ES-I3 (cell line): ENCODE results near the gene SELPLG.

Experiments used
- H3K36me3 ChIP-seq: 2 replicates; pipeline ENCODE4 v1.6.1; 2013; ENCODE audit warnings: mild to moderate bottlenecking, low read length, control low read depth, moderate library complexity; ENCODE audit not compliant: insufficient read depth
- H3K4me1 ChIP-seq: 2 replicates; pipeline ENCODE4 v1.6.1; 2013; ENCODE audit warnings: mild to moderate bottlenecking, control low read depth, low read length; ENCODE audit not compliant: insufficient read depth
- H3K9ac ChIP-seq: 2 replicates; pipeline ENCODE4 v1.6.1; 2013; ENCODE audit warnings: low read depth, mild to moderate bottlenecking, low read length, moderate library complexity
- H3K9me3 ChIP-seq: 2 replicates; pipeline ENCODE4 v1.6.1; 2013; ENCODE audit warnings: mild to moderate bottlenecking, low read length, moderate library complexity; ENCODE audit not compliant: control insufficient read depth, insufficient read depth

Gene SELPLG

DNA sequence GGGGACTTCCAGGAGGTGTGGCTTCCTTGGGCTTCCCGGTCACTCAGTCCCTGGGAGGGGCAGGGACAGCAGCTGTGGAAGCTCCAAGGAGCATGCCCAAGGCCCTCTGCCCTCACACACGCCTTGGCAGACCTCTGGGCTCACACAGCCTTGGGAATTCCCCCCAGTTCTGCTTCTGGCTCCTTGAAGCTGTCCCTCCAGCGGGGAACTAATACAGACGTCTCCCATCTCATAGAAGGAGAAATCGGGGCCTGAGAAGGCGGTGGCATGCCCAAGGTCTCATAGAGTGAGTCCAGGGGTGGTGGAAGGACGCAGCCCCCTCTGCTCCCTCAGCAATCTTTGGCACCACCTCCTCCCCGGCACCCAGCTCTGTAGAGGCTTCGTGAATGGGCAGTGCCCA, 20.1 kb downstream of the SELPLG start:
- Histone ChIP-seq H3K36me3 (no peaks in the 10 kb centered on the region), H3K9ac (no peak overlapping the region), H3K4me1 (peaks cover 13% of the 10 kb centered on the region; the same call in 1 of the 2 replicates), H3K9me3 (no peaks in the 10 kb centered on the region)

DNA sequence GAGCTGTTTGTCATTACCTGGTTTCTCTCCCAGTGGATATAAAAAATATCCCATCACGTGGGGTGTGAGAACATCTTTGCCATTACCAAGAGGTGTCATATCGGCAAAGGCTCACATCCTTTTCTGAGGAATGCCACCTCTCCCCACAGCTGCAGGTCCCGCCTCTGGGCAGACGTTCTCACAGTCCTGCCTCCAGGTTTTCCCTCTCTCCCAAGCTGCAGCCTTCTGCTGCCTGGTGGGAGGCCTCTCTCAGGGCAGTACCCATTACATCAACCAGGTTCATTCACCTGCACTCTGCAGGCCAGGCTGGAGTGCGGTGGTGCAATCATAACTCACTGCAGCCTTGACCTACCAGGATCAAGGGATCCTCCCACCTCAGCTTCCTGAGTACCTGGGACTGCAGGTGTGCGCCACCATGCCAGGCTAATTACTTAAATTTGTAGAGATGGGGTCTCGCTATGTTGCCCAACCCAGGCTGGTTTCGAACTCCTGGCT, 20.9 kb downstream of the SELPLG start:
- H3K4me1 ChIP-seq = peaks cover 9% of the 10 kb centered on the region; the same call in 1 of the 2 replicates

DNA sequence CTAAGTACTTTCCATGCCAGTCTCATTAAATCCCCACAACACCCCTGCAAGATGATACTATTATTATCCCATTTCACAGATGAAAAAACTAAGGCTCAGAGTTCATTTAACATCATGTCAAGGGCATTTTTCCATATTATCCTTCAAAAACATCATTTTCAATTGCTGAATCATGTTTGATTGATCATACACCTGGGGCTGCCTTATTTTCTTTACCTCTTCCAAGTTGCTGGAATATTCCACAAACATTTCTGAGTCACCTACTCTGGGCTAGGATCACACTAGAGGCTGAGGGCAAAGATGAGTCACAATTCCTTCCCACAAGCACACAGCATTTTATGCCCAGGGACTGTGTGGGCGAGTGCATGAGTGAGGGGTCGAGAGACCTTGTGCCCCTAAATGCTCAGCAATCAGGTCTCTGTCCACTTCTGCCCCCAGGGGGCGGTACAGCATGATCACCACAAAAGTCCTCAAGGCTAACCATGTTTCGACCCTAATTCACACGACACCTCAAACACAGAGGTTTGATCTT, 21.7 kb downstream of the SELPLG start:
- peaks cover 9% of the 10 kb centered on the region; the same call in 1 of the 2 replicates for H3K4me1 ChIP-seq
- no peaks in the 10 kb centered on the region for H3K9me3 ChIP-seq
- no peak overlapping the region for H3K9ac ChIP-seq
- H3K36me3 ChIP-seq = no peaks in the 10 kb centered on the region

More for the DNA sequence above, 20.9 kb downstream of the SELPLG start:
- Histone ChIP-seq H3K9me3 (no peaks in the 10 kb centered on the region), H3K9ac (no peak overlapping the region), H3K36me3 (no peaks in the 10 kb centered on the region)

DNA sequence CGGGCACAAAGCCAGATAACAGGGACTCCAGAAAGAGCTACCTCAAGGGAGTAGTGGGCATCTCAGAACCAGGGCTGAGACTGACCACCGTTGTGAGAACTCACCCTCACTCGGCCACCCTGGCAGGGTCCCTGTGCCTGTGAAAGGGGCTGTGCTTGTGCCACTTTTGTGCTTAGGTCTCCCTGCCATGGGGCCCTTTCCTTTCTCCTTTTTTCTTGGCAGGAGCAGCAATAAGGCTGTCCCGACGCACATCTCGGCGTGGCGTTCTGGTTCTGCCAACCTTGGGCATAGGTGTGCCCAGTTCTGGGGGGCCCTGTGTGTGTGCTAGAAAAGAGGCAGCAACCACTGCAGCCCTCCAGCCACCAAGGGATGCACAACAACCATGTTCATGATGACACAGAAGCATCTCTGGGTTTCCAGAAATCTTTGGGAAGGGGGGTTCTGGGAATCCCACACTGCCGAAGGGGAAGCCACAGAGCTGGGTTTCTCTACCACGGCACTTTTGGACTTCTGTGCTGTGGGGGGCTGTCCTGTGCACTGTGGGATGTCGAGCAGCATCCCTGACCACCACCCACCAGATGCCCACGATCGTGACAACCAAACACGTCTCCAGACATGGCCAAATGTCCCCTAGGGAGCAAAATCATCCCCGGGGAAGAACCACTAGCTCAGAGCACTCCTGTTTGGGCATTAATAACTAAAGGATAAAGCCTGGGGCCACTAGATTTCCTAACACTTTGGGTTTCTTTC, 22.7 kb downstream of the SELPLG start:
- Histone ChIP-seq H3K36me3 (no peaks in the 10 kb centered on the region), H3K9ac (no peak overlapping the region), H3K4me1 (peaks cover 14% of the 10 kb centered on the region; the same call in 1 of the 2 replicates), H3K9me3 (no peaks in the 10 kb centered on the region)

DNA sequence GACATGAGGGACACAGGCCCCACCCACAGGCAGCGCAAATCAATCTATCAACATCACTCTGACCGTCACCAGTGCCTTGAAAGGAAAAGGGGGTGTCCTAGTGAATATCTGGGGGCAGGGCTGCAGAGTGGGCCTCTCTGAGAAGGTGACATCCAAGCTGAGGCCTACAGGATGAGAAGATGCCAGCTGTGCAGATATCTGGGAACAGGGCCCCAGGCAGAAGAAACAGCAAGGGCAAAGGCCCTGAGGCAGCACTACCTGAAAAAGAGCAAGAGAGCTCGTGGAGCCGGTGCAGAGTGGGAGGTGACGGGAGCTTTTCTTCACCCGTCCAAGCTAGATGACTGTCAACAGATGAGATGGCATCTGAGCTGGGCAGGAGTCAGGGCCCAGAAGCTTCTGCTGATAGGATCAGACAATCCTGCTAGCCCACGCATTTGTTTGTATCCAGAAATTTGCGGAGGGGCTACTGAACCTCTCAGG, 23.3 kb downstream of the SELPLG start:
- H3K36me3 ChIP-seq = no peaks in the 10 kb centered on the region
- H3K4me1 ChIP-seq = peaks cover 14% of the 10 kb centered on the region; the same call in 1 of the 2 replicates
- H3K9me3 ChIP-seq = no peaks in the 10 kb centered on the region
- H3K9ac ChIP-seq = no peak overlapping the region

DNA sequence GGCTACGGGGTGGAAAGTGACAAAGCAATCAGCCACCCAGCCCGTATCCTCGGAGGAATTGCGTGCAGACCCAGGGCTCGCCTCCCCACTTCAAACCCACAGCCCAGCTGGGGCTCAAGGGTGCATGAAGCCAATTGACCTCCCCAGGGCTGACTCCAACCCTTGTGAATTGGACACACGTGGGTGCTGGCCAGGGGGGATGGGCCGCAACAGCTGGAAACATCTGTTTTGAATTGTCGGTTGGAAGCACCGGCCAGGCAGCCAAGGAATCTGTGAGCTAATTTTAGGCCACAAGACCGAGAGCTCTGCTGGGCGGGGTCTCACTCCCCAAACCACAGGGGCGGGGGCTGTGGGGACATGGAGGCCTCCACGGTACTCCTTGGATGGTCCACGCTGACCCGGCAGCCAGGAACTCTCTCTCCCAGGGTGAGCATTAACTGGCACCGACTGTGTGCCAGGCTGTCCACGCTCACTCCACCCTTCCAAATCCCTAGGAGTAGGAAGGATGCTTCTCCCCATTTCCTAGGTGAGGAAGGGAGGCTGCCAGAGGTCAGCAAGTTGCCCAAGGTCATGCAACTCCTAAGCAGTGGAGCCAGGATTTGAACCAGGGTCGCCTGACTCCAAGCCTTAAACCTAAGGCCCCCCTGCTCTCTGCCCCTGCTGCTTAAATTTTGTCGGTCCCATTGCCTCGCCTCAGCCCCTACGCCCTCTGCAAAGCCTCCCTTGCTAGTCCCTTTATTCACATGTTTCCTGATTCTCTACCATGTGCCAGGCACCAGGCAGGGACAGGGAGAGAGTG, 24.0 kb downstream of the SELPLG start:
- no peak overlapping the region for H3K9ac ChIP-seq
- H3K9me3 ChIP-seq = no peaks in the 10 kb centered on the region
- peaks cover 14% of the 10 kb centered on the region; the same call in 1 of the 2 replicates for H3K4me1 ChIP-seq
- H3K36me3 ChIP-seq = no peaks in the 10 kb centered on the region

DNA sequence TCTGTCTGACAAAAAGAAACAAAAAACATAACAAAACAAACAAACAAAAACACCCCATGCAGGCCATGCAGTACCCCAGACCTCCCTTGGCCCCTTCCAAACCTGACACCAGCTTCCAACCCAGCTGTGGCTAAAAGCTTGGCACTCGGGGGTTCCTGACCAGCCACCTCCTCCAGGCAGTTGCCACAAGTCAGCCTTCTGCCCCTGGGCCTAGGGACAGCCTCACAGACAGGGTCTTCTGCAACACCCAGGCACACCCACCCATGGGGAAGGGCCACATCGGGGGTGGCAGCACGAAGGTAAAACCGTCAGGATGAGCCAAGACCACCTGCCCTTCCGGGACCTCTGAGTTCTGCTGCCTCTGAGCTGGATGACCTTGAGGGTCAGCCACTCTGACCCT, 25.1 kb downstream of the SELPLG start:
- Histone ChIP-seq H3K4me1 (peaks cover 16% of the 10 kb centered on the region), H3K9ac (no peak overlapping the region), H3K36me3 (no peaks in the 10 kb centered on the region), H3K9me3 (no peaks in the 10 kb centered on the region)

DNA sequence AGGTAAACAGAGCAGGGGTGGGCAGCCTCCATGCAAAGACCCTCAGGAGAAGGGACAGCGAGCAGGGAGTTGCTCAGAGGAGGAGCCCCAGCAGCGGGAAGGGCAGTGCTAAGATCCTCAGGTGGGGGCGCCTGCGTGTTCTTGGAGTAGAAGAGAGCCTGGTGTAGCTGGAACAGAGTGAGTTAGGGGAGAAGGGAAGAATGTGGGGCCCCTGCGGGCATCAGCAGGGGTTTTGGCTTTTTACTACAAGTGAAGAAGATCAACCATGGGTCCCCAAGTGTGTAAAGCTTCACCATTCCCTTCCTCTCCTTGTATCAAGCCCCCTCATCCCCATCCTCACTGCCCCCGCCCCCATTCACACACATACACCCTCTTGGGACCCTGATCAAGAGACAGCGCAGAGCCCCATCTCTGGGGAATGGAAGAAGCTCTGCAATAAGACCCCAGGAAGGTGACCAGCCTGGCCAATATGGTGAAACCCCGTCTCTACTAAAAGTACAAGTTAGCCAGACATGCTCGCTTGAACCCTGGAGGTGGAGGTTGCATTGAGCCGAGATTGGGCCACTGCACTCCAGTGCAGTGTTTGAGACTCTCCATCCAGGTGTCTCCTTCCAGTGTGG, 25.6 kb downstream of the SELPLG start:
- Histone ChIP-seq H3K9ac (no peak overlapping the region), H3K4me1 (peaks cover 11% of the 10 kb centered on the region), H3K36me3 (no peaks in the 10 kb centered on the region), H3K9me3 (no peaks in the 10 kb centered on the region)

DNA sequence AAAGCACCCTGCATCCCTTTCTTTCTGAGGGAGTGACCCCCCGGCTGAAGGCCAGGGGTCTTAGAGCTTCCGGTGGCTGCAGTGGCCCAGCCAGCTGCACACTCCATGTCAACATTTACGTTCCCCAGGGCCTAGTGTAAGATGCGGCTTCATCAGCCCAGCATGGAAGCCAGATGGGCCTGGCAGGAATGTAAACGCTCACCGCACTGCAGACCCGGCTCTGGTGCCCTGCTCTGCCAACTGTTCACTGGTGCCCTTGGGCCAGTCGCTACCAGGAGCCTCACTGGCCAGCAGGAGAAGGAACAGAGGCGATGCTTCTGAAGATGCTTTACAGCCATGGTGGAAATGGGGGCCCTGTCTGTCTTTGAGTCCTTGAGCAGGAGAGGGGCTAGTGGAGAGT, 27.2 kb downstream of the SELPLG start:
- no peak overlapping the region for H3K9ac ChIP-seq
- no peaks in the 10 kb centered on the region for H3K9me3 ChIP-seq
- peaks cover 9% of the 10 kb centered on the region for H3K4me1 ChIP-seq
- no peaks in the 10 kb centered on the region for H3K36me3 ChIP-seq

DNA sequence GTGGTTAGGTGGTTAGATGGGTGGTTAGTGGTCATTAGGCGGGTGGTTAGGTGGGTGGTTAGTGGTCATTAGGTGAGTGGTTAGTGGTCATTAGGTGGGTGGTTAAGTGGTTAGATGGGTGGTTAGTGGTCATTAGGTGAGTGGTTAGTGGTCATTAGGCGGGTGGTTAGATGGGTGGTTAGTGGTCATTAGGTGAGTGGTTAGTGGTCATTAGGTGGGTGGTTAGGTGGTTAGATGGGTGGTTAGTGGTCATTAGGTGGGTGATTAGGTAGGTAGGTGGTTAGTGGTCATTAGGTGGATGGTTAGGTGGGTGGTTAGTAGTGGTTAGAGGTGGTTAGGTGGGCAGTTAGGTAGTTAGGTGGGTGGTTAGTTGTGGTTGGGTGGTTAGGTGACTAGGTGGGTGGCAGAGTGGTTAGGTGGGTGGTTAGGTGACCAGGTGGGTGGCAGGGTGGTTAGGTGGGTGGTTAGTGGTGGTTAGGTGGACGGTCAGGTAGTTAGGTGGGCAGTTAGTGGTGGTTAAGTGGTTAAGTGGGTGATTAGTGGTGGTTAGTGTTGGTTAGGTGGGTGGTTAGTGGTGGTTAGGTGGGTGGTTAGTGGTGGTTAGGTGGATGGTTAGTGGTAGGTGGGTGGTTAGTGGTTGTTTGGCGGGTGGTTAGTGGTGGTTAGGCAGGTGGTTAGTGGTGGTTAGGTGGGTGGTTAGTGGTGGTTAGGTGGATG, 27.8 kb downstream of the SELPLG start:
- Histone ChIP-seq H3K9me3 (no peaks in the 10 kb centered on the region), H3K36me3 (no peaks in the 10 kb centered on the region), H3K4me1 (peaks cover 9% of the 10 kb centered on the region), H3K9ac (no peak overlapping the region)

DNA sequence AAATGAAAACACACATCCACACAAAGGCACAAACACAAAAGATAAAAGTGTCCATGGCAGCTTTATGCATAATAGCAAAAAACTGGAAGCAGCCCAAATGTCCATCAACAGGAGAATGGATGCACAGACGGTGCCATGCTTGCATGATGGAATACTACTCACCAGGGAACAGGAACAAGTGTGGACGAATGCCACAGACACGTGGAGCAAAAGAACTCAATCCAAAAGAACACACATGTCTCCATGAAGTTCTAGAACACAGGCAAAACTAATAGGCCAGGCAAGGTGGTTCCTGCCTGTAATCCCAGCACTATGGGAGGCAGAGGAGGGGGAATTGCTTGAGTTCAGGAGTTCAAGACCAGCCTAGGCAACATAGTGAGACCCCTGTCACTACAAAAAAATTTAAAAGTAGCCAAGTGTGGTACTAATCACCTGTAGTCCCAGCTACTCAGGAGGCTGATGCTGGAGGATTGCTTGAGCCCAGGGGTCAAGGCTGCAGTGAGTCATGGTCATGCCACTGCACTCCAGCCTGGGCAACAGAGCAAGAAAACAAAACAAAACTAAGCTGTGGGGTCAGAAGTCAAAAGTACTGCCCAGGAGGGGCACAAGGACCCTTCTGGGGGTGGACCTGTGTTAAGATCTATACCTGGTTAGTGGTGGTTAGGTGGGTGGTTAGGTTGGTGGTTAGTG, 28.5 kb downstream of the SELPLG start:
- Histone ChIP-seq H3K9me3 (no peaks in the 10 kb centered on the region), H3K36me3 (no peaks in the 10 kb centered on the region), H3K4me1 (peaks cover 9% of the 10 kb centered on the region), H3K9ac (no peak overlapping the region)

DNA sequence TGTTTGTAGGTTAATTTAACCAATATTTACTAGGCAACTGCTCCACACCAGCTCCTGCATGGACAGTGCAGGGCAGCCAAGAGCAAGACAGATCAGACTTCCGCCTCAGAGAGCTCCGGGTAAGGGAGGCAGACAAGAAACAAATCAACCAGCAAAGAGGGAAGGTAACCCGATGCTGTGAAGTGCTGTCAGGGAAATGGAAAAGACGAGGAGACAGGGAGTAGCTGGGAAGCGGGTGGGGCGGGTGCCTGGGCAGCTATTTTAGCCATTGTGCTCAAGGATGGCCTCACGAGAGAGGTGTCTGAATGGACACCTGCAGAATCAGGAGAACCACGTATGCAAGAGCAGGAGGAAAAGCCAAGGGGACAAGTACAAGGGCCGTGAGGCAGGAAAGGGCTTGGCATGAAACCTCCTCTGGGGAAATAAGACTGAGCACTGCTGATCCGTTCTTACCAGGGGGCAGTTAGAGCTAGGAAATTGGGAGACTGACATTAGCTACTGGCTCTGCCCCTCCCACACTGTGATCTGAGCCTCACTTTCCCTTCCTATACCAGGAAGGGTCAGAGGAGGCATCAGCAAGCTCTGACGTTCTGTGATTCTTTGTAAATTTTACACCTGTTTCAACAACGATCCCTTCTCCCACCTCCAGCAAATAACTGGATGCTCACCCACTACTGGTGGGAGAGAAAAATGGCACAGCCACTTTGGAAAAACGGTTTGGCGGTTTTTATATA, 29.3 kb downstream of the SELPLG start:
- Histone ChIP-seq H3K9ac (no peak overlapping the region), H3K4me1 (peaks cover 9% of the 10 kb centered on the region), H3K36me3 (no peaks in the 10 kb centered on the region), H3K9me3 (no peaks in the 10 kb centered on the region)

DNA sequence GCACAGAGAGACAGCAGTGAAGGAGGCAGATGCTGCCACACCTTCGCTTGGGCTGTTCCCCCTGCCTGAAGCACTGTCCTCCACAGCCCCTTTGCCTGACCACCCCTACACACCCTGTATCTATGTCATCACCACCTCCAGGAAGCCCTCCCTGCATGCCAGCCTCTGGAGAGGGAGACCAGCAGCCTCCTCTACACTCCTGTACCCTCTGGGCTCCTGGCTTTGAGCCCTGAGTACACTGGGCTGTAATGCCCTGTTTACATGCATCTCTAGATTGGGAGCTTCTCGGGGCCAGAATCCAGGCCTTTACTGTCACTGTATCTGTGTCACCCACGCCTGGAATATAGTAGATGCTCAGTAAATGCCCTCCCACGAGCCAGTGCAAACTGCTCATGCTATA, 30.0 kb downstream of the SELPLG start:
- Histone ChIP-seq H3K36me3 (no peaks in the 10 kb centered on the region), H3K9ac (no peak overlapping the region), H3K9me3 (no peaks in the 10 kb centered on the region), H3K4me1 (peaks cover 9% of the 10 kb centered on the region)
